ENCODE results near the gene MDFIC.
A peak's percentile ranks its signal among the peaks of the same experiment; 100 is the strongest.

Gene MDFIC

DNA sequence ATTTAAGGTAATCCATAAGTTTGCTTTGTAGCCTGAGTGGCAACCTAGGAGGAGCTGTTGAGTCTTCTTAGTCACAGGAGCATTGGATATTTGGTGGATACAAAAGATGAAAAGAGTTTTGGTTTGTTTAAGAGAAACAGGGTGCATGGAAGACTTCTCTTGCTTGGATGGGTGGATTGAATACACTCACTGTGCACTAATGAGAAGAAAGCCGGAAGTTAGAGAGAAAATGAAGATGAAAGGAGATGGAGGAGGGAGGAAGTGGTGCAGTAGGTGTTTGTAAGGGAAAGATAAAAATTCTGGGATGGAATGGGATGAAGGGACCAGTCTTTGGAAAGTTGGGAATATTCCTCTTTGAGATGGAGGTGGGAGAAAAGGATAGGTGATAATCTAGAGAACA lies 7.7 kb downstream of the MDFIC start:
- DNase-seq = no peak

DNA sequence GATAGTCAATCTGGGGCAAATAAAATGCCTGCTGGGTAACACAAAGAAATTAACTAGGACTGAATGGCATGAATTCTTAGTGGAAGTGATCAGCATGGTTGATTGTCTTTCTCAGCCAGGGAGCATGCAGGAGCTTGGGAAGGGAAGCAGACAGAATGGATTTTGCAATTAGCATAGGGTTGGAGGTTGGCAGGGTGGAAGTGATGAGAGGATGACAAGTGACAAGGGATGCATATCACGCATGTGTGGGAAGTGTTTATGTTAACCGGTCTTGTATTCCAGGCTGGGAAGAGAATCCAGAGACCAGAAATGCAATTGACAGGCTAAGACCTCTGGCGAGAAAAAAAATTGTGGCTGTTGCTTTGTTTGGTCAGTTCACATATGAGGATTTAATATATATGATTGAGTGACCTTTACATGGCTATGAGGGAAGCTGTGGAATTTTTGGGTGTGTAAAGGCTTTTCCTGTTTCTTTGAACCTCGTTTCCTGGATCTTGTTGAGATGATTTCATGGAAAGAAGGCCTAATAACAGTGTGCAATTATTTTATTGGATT lies 8.3 kb downstream of the MDFIC start:
- no peak for DNase-seq

DNA sequence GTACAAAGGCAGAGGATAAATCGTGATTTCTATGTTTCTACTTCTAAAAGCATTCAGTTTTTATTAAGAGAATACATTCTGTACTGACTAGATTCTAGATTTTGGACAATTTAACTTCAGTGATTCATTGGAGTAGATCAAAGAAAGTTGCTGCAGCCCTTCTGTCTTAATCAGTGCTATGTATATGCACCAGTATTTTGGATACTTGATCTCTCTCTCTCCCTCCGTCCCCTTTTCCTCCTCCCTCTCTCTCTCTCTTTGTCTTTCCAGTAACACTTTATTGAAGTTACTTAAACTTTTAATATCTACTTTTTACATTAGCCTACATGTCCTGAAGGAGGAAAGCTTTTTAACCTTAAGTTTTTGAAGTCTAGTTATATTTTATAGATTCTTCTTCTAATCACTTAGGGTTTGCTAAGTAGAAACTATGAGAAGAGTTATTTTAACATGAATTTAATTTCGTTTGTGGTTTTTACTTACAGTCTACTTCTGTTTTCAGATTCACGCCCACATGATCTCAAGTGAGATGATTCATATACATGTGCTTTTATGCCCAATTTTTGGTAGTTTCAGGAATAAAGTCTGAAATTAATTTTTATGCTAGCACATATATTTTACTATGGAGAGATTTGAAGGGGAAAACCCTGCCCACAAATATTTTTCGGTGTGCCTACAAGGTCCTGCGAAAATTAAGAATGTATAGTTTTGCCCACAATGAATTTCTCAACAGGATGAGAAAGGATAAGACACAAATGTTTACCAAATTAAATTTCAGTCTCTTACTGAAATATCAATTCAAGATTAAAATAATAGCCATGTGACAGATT lies 9.1 kb downstream of the MDFIC start:
- DNase-seq = no peak

DNA sequence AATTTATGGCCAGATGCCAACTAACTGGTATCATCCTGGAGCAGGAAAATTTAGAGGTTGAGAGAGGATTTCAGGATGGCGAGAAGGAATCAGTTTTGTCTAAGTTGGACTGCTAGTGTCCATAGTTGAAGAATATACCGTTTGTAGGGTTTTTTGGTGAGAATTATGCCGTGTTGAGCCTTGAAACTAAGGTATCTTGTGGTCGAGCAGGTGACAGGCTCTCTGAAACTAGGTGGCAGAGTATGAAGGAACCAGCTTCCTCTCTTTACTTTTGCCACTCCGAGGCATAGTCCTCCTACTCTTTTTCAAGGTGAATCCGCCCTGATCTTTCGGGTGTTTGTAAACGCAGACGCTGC lies 9.7 kb downstream of the MDFIC start:
- DNase-seq = no peak

DNA sequence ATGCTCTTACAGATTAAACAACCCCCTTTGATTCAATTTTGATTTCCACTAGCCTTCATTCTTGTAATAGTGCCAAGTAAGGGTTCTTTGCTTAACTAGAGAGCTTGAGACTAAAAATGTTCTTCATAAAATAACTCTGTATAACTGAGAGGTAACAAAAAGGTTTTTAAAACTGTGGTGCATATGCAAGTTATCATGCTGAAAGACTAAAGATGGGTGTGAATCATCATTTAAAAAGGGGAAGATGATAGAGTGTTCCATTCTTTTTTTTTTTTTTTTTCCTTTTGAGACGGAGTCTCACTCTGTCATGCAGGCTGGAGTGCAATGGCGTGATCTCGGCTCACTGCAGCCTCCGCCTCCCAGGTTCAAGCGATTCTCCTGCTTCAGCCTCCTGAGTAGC lies 11.1 kb downstream of the MDFIC start:
- DNase-seq = no peak

DNA sequence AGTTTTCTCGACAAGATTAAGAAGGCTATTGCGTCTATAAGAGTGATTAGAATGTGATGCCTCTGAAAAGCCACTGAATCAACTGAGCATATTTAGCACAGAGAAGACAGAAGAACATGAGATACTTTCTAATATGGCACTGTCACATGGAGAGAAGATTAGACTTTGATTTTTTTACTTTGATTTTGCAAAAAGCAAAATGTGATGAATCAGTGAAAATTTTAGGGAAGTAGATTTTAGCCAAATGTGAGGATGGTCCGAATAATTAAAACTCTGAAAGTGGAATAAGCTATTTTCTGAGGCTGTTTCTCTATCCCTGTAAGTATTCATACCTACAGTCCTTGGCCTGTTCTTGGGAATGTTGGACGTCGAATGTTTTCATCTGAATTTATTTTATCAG lies 11.8 kb downstream of the MDFIC start:
- no peak for DNase-seq

DNA sequence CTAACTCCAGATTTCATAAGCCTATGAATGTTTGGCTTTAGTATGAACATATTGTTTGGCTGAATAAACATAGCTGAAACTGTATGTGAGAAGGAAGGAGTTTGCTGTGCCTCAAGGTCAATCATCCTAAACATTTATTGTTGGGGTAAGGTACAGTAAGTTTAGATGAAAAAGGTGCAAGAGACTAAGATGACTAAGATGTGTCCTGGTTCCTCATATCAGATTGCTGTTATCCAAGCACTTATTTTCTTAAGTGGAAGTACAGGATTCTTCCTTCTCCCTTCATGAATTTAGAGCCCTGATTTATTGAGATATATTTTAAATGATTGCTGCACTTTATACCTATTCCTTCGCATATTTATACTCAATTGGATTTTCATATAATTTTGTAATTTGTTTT lies 12.2 kb downstream of the MDFIC start:
- DNase-seq = no peak

DNA sequence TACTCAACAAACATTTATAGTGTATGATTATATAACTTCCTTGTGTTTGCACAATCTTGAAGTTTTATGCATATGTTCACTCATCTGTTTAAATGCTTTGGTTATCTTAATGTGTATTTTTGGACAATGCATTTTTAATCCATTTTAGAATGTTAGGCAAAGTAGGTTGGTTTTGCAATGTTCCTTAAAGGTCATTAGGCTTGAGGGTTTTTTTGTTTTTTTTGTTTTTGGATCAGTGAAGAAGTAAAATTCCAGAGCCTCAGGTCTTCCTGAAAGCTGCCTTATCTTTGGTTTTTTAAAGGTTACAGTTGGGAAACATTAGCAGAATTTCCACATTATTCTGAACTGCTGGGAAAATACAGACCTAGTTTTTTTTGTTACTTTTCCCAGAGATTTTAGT lies 12.8 kb downstream of the MDFIC start:
- no peak for DNase-seq

DNA sequence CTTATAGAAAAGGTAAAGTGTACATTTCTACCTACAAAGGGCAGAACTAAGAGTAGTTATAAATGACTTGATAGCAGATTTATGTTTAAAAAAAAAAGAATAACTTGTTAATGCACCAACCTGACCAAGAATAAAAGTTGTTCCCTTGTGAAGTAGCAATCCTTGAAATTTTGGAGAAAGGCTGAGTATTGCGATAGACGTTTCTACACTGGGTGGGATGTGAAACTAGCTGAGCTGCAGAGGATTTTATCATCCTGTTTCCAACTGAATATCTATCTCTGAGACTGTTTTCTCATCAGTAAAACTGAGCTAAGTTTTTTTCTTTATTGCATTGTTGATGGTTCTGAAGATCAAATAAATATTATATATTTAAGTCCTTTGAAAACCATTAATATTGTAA lies 14.6 kb downstream of the MDFIC start:
- DNase-seq = no peak

DNA sequence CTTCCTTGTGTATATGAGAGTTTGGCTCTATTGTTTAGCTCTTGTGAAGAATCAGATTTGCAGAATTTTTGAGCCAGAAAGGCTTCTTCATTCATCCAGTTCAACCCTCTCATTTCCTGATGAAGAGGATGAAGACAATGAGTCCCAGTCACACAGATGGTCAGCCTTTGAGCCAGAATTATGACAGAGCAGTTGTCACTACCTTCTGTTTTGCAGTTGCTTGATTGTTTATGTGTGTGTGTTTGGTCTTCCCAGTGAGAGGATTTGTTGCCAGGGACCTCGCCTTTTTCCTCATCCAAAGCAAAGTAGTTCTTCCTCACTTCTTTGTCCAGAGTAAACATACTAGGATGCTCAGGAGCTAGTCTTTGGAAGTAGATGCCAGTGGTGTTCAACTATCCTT lies 15.6 kb downstream of the MDFIC start:
- peak; percentile 22 to 50 for DNase-seq

DNA sequence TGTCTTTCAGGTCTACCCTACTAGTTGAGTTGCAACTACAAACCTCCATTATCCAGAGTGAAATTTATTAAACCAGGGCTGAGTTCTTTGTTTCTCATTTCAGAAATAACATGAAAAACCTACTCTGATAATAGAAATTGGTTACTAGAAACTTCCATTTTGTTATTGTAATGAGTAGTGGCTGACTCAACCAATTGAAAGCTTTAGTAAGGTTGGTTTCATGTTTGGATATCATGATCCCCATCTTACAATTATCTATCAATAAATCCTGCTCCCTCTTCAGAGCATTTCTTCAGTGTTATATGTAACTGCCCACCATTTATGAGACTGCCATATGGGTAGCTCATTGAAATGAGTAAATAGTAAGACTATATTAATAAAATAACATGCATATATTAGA lies 16.9 kb downstream of the MDFIC start:
- DNase-seq = no peak

DNA sequence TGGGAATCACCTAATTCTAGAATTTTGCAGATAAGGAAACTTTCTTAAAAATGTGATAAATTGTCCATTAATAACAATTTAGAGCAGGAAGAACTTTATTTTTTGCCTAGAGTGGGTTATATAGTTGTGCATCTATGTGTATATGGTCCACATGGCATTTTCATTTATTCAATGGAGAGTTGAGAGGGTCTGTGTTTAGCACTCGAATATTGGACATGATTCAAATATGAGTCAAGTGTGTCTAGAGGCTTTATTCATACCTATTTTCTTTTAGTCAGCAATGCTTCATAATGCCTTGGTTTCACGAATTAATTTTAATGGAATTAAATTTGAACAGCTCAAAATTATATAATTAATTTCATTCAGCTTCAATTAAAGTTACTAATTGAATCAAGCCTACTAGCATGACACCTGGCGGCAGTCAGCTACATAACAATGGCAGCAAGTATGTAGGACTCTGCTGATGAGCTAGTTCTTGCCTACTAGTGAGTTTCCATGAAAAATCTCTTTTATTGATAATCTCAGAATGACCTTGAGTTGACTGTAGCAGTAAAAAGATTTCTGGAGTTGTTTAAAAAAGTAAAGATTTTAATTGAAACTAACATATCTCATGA lies 17.7 kb downstream of the MDFIC start:
- DNase-seq = peak in 1 of 2 experiments; percentile 14

DNA sequence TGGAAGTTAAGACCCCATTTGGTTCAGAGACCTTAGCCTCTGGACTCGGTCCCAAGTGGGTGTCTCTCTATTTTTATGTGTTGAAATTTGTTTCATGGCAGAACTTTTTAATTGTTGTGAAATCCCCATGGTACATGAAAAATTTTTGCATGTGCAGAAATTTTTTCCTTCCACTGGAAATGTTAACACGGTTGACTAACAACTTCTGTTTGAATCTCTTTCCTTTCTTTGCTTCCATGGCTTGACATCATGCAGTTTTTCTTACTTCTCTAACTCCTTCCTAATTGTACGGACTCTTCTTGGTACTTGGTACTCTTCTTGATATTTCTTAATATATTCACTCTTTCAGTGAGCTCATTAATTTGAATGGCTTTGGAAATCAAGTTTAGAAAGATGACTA lies 18.3 kb downstream of the MDFIC start:
- DNase-seq = no peak

DNA sequence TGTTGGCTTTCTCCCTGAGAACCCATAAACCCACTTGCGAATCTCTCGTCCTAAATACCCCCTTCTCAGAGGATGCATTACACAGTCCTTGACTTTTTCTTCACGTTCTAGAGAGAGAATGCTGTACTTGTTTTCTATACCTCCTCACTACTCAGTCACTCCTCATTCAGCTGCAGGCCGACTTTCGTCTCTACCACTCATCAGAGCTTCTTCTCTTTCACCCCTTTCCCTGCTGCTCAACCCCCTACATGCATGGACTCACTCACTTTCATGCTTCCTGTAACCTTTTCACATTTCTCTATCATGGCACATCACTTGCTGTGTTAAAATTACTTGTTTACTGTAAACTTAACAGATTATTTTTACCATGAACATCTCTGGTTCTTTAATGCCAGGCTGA lies 19.8 kb downstream of the MDFIC start:
- DNase-seq = no peak

DNA sequence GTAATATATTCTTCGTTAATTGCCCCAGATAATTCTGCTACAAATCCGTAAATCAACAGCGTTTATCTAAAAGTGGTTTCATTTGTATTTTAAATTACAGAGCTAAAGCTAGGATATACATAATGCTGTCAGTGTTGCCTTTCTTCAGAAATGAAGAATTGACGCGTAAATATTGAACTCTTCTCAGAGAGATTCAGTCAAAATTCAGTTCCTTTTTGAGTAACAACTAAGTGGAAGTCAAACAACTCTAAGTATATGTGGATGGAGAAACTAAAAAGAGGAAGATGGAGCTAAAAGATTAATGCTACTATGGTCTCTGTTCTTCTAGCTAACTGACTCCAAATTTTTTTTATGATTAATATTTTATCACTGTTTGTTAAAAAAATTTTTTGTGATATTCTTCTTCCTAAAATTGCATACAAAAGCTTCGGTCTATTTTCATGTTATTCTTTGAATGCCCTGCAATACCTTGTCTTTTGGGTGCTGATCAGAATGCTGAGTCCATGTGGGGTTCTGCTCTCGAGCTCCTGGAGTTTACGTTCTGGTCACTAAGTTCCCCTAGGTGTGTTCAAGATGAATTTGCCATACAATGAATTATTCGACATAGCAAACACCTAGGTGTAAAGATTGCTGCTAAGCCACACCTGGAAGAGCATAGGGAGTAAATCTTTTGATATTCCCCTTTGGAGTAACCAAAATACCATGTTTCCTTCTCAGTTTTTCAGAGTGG lies 20.7 kb downstream of the MDFIC start:
- no peak for DNase-seq

DNA sequence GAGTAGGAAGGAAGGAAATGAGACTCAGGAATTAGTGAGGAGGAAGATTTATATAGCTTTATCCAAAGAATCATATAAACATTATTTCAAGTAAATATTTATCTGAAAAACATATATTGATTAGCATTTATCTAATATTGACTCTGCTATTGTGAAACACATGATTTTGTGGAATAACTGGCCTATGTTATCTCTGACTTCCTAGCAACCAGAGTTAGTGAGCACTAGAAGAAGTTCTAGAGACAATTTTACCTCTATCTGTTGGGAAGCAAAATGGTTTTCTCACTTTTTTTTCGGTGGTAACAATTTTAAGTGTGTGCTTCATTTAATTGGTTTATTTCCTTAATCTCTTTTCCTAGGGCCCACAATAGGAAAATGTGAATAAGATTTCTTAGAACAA lies 21.6 kb downstream of the MDFIC start:
- no peak for DNase-seq

DNA sequence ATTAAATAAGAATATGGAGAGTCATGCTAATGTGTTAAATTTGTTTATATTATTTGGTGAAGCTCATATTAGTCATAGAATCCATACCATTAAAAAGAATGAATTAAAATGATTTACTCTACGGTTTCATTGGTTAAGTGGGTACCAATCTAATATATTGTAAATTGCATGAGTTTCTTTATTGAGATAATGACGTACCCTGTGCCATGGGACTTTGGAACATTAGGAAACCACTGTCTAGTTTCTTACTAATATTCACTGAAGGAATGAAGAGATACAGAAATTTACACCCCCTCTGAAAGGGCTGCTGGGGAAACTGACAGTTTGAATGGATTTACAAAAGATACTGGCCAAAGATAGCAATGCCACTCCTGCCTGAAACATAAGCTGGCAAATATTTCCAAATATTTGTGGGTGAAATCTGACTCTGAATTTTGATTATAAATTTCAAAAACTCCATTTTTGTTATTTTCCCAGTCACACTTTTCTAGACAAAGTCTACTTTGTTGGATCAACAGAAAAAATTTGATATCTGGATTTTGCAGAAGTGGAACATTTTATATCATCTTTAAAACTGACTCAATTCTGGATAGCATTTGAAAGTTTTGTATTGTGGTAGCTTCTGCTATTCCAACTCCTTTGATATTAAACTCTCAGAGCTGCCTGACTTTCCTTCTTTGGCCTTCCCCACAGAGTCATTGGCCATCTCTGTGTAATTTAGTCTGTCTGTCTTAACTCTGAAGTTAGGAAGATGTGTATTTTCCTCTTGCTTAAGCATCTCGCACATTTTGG lies 22.3 kb downstream of the MDFIC start:
- DNase-seq = no peak

DNA sequence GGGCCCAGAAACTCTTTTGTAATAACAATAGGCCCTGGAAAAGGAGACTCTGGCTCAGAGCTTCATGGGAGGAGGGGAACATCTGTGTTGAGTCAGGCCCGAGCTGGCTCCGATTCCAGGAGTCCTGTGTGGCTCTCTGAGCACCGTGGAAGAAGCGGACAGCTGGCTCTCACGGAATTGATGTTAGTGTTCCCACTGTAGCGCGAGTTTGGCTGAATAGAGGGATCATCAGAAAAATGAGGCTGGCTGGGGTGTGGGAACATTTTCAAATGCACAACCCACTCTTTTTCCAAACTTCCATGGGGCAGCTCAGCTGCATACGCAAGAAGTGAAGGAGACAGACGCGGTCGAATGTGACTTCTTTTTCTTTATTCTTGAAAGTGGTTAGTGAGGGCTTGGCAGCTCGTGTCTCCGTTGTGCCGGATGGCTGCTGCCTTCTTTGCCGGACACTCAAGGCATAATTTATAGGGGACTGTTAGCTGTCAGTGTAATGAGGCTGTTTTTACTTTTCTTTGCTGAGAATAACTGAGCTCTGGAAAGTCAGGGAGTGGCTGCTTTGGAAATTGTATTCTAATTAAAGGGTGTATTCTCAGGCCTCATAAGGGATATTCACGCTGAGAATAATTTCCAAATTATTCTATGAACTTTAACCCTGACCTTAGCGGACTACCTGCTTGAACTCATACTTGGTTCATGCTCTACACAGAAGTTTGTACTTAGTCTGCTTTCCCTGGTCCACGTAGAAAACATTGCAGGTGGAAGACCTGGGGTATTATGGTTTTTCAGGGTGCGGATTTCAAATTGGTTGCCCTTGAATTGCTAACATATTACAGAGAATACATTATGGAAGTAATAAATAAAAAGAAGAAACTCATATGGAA lies 23.1 kb downstream of the MDFIC start:
- peak; percentile 81 to 91 for DNase-seq

DNA sequence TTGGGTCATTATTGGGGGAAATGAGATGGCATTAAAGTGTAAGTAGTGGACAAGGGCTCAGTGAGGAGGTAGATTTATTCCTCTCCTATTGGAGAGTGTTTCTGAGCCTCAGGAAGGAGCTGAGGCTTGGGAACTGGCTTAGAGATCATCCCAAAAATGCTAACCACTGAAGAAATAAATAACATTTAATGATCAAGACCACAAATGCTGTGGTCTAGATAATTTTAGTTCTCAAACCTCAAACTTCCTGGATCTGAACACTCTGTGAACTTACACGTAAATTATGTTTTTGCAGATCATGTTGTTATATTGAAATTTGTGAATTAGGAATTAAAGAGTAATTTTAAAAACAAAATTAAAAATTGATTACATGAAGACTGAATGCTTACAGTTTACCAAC lies 27.3 kb downstream of the MDFIC start:
- no peak for DNase-seq

DNA sequence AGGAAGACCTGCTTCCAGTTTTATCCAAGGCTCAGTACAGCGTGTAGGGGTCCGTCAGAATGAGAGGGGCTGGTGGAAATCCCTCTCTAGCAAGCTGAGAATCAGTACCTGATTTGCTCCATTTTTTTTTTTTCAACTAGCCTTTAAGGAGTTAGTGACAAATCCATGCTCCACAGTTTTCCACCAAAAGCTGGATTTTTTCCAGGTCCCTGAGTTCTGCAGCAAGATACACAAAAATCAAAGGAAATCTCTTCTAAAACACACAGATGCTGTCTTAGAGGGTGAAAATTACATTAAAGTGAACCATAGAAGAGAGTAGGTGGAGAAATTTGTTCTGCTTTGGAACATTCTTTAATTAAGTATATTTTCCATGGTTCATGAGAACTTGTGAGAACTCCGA lies 30.4 kb downstream of the MDFIC start:
- peak in 1 of 2 experiments; percentile 14 for DNase-seq

DNA sequence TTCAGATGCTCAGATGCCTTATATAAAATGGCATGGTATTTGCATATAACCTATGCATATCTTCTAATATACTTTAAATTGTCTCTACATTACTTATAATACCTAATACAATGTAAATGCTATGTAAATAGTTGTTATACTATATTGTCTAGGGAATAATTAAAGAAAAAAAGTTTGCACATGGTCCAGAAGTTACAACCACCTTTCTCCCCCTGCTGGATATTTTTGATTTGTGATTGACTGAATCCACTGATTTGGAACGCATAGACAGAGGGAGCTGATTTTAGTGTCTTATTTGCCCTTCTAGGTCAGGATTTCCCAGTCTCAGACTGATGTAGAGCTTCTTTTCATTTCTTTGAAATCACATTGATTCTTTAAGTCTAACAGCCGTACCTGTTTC lies 31.8 kb downstream of the MDFIC start:
- no peak for DNase-seq

DNA sequence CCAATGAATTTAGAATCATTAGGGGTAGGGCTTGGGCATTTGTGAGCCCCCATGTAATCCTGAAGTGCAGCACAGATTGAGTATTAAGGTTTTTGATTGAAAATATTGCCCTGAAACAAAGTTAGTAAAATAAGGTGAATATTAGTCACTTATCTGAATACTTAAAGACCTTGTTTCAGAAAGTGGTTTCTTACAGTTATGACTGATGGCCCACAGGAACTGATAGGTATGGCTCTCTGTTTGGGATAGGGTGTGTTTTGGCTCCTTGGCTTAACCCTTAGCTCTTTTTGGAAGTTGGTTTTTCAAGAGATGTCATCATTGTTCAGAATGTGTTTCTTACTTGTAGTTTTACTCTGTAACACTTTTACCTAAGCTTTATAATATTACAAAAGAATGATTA lies 34.8 kb downstream of the MDFIC start:
- no peak for DNase-seq
